22Rv1 (cell line): ENCODE results near the gene NXT1.

Source experiments
- CTCF ChIP-seq: fragments of 450-650 bp; IDR thresholded peaks from 2 replicates; pipeline ENCODE4 v1.5.1; 2017; ENCODE audit warnings: mild to moderate bottlenecking
- ZFX ChIP-seq: fragments of 450-650 bp; IDR thresholded peaks from 2 replicates; pipeline ENCODE4 v1.6.1; 2017; ENCODE audit warnings: antibody characterized with exemption, borderline replicate concordance

DNA sequence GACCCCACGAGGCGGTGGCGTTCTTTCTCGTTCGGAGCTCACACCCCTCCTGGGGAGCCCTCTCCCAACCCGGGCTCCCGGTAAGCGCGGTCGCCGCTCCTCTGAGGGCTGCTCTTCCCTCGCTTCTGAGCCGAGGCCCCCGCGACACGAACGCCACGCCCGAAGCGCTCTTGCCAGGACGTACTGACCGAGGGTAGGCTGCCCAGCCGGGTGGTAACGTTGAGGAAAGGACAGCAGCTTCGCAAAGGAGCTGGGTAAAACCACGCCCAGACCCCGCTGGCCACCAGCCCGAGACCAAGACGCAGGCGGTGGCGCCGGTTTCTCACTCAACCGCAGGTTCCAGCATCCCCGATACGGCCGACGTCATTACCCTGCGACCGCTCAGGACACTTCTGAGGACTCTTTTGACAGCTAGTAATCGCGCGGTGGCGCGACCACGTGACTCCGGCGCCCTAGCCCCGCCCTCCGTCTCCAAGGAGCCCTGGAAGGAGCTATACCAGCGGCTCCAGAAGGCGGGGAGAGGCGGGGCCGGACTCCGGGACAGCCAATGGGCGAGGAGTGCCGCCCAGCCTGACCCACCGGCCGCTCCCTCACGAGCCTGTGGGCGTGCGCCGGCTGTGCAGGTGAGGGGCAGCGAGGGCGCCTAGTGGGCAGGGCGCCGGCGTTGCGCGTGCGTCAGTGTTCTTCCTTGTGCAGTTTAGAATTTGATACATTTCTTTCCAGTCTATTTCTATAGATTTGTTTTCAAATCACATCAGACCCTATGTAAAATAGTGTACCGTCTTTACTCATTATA is 7.4 kb downstream of the NXT1 start:
- TF ChIP-seq CTCF = no peak
- no peak for TF ChIP-seq ZFX
